HG02852 (cell line): ENCODE data around the gene TAF3.

Source experiments
- ATAC-seq: cut with Tn5 transposase; IDR thresholded peaks from one replicate; pipeline ENCODE4 v1.9.1; 2021; ENCODE audit warnings: mild to moderate bottlenecking, moderate library complexity; ENCODE audit not compliant: unreplicated experiment

TAF3 gene

GRCh38 chr10:7928536-7928935 is 110.2 kb downstream of the TAF3 start:
- no peak for ATAC-seq

- ATAC-seq, result no peak
These were observed 114.2 kb downstream of the TAF3 start for GRCh38 chr10:7932301-7933036.

- ATAC-seq, result no peak
These were observed 115.0 kb downstream of the TAF3 start for GRCh38 chr10:7933262-7933661.

- no peak for ATAC-seq
These were observed 115.5 kb downstream of the TAF3 start for GRCh38 chr10:7933757-7934156.

GRCh38 chr10:7937315-7937945 is 119.1 kb downstream of the TAF3 start:
- no peak for ATAC-seq

- no peak for ATAC-seq
These were observed 123.3 kb downstream of the TAF3 start for GRCh38 chr10:7941576-7941975.

GRCh38 chr10:7942316-7942715 is 124.0 kb downstream of the TAF3 start:
- no peak for ATAC-seq

GRCh38 chr10:7942859-7943258 is 124.6 kb downstream of the TAF3 start:
- no peak for ATAC-seq

GRCh38 chr10:7944215-7944480 is 125.8 kb downstream of the TAF3 start:
- no peak for ATAC-seq

GRCh38 chr10:7944537-7944936 is 126.2 kb downstream of the TAF3 start:
- no peak for ATAC-seq

GRCh38 chr10:7945034-7945433 is 126.7 kb downstream of the TAF3 start:
- ATAC-seq, result no peak

- ATAC-seq, result no peak
These were observed 127.3 kb downstream of the TAF3 start for GRCh38 chr10:7945469-7946187.

GRCh38 chr10:7948371-7949000 is 130.2 kb downstream of the TAF3 start:
- no peak for ATAC-seq

- no peak for ATAC-seq
These were observed 132.9 kb downstream of the TAF3 start for GRCh38 chr10:7950981-7951847.

GRCh38 chr10:7952266-7952665 is 134.0 kb downstream of the TAF3 start:
- no peak for ATAC-seq

- no peak for ATAC-seq
These were observed 135.1 kb downstream of the TAF3 start for GRCh38 chr10:7953447-7953846.

- no peak for ATAC-seq
These were observed 137.1 kb downstream of the TAF3 start for GRCh38 chr10:7955446-7955845.

- peak; percentile 98 for ATAC-seq
These were observed 138.2 kb downstream of the TAF3 start for GRCh38 chr10:7956508-7956907.

GRCh38 chr10:7957591-7957990 is 139.3 kb downstream of the TAF3 start:
- no peak for ATAC-seq

GRCh38 chr10:7958442-7958841 is 140.1 kb downstream of the TAF3 start:
- ATAC-seq, result no peak

- ATAC-seq, result no peak
These were observed 141.8 kb downstream of the TAF3 start for GRCh38 chr10:7960108-7960507.
